HG02943 (cell line): ENCODE data around the gene ATP2C2.

Experiments
- ATAC-seq: cut with Tn5 transposase; IDR thresholded peaks from one replicate; pipeline ENCODE4 v1.9.1; 2021; ENCODE audit warnings: mild to moderate bottlenecking, low read depth, moderate library complexity; ENCODE audit not compliant: unreplicated experiment

Gene ATP2C2

DNA sequence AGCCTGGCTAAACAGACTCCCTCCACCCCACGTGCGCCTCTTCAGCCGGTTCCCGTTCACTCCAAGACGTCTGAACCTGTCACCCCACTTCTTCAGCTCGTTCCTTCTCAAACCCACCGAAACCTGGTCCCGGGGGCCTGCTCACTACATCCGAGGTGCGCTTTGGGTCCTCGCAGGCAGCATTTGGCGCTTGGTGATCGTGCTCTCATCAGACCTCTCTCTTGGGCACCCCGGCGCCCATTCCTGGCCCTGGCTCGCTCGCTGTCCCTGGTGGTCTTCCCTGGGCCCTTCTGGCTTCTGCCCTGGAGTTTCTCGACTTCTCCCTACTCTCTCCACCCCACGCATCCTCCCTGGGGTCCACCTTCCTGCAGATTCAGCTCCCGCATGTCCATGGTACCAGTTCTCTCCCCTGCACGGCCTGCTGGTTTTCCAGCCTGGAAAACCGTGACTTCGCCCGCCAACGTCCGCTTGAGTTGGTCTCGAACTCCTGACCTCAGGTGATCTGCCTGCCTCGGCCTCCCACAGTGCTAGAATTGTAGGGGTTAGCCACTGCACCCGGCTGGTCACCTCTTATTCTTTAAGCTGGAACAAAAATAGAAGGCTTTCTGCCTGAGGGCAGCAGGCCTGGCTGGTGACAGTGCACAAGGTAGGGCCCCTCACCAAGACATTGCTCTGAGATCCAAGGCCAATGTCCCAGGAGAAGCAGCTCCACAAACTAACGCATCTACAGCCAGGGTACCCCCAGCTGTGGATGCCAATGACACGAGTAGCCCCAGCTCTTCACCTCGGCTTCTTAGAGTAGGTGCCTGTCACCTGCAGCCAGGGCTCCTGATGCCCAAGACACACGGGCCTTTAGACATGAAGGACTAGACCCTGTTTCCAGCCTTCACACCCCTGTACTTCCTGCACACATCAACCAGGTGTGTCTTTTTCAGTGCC, 137.2 kb downstream of the ATP2C2 start:
- peak; percentile 1 for ATAC-seq

GRCh38 chr16:84507011-84507982, 139.0 kb downstream of the ATP2C2 start:
- no peak for ATAC-seq

DNA sequence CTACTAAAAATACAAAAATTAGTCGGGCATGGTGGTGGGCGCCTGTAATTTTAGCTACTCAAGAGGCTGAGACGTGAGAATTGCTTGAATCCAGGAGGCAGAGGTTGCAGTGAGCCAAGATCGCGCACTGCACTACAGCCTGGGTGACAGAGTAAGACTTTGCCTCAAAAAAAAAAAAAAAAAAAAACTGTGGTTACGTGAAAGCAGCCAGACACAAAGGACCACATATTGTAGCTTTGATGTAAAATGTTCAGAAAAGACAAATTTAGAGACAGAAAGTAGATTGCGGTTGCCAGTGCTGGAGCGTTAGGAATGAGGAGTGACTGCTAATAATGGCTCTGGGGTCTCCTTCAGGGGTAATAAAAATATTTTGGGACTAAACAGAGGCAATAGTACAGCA, 140.2 kb downstream of the ATP2C2 start:
- no peak for ATAC-seq

DNA sequence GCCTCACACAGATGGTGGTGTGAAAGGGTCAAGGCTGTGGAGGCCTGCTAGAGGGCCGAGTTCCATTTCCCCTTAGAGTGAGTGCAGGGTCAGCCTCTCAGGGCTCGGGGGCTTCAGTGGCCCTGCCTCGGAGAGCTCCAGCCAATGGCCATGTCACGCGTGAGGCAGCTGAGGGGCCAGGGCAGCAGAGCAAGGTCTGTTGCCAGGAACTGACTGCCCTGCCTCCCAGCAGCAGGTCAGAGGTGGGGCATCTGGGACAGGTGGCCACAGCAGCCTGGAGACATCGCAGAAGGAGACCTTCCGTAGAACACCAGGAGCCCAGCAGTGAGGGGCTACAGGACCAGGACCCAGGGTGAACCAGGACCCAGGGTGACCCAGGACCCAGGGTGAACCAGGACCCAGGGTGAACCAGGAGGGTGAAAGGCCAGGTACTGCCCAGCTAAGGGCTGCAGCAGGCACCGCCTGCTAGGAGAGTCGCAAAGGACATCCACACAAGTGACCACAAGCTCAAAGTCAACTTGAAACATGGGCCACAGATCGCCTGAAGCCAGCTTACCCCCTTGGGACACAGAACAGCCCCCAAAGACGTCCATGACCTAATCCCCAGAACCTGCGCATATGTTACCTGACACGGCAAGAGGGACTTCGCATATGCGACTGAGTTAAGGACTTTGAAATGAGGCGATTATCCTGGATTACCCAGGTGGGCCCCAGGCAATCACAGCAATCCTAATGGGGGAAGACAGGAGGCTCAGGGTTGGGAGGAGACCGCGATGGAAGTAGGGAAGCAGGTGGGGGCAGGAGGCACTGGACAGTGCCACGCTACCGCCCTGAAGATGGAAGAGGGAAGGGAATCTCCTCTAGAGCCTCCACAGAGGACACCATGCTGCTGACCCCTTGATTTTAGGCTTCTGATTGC, 141.0 kb downstream of the ATP2C2 start:
- no peak for ATAC-seq

- ATAC-seq: no peak
These were observed 143.0 kb downstream of the ATP2C2 start for GRCh38 chr16:84511180-84511800.

GRCh38 chr16:84511831-84512230, 143.5 kb downstream of the ATP2C2 start:
- no peak for ATAC-seq

DNA sequence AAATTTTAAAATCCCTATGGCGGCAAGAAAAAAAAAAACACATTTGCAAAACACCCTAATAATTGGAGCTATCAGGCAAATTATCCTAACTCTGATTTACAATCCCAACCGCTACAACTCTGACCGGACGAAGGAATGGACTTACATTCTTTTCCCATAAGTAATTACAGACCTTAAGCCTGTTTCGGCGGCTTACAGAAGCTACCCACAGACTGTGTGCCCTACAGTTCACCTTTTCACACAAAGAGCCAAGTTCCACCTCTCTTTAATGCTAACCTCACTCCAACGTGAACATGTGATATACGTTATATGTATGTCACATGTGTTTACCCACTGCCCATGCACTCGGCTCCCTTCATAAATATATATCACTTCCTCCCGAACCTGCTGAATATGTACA, 144.8 kb downstream of the ATP2C2 start:
- no peak for ATAC-seq

- no peak for ATAC-seq
These were observed 145.3 kb downstream of the ATP2C2 start for GRCh38 chr16:84513666-84514065.
